Activated CD4-positive, alpha-beta memory T cell treated with anti-CD3 and anti-CD28 coated beads, Interleukin-2, amount 10 ng/mL, durations not matched to agents 7 days and 5 days (primary cell): Measurements from ENCODE around the gene PTPN4. TPM values are rescaled to one million over a fixed set of nuclear protein-coding genes. Genes with fewer than 3 reads are reported as not detected.

Source experiments
- CTCF ChIA-PET: fragments of 350-600 bp; sonication (Branson Sonifier 250); formaldehyde crosslinking; loops from one replicate; lab custom pipeline; 2021; ENCODE audit warnings: antibody characterized with exemption, inconsistent platforms; lab: Charles Lee
- POLR2A ChIA-PET: fragments of 350-600 bp; sonication (Branson Sonifier 250); formaldehyde crosslinking; loops from one replicate; lab custom pipeline; 2021; ENCODE audit warnings: antibody characterized with exemption; lab: Charles Lee
- DNase-seq: peaks from one replicate; pipeline ENCODE4 v3.0.0-alpha.2; 2020
- H3K27ac Mint-ChIP-seq: one replicate; pipeline ENCODE4 v1.8.0; 2021; ENCODE audit warnings: mild to moderate bottlenecking, mixed read lengths
- H3K27me3 Mint-ChIP-seq: one replicate; pipeline ENCODE4 v1.8.0; 2021; ENCODE audit warnings: mixed read lengths
- H3K36me3 Mint-ChIP-seq: one replicate; pipeline ENCODE4 v1.8.0; 2021; ENCODE audit warnings: low read depth, mixed read lengths
- H3K4me1 Mint-ChIP-seq: one replicate; pipeline ENCODE4 v1.8.0; 2021; ENCODE audit warnings: mixed read lengths
- H3K4me3 Mint-ChIP-seq: one replicate; pipeline ENCODE4 v1.8.0; 2021; ENCODE audit warnings: mild to moderate bottlenecking, mixed read lengths
- H3K9me3 Mint-ChIP-seq: one replicate; pipeline ENCODE4 v1.8.0; 2021; ENCODE audit warnings: mixed read lengths
- total RNA-seq, 2 experiments: library from RNA; stranded (reverse); gene quantifications; one replicate each; pipeline ENCODE4 v1.2.3, GENCODE V29; 2021

The PTPN4 gene
- total RNA-seq, 2 experiments from 2014 or later, result 78.7 to 84.5 TPM

DNA sequence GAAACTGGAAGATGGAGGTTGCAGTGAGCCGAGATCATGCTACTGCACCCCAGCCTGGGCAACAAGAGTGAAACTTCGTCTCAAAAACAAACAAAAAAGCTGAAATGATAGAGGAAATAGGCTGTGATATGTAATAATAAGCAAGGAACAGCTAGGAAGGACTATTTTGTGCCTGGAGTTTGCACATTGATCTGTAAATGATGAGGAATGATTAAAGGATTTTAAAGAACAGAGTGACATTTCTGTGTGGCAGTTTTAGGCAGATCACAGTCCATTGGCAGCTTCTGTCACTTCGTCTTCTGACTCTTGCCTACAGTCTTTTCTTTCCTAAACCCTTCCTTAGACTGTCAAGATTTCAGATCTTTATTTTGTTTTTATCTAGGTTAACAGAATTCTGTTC, 272.6 kb downstream of the PTPN4 start:
- ChIA-PET POLR2A (no interaction called here), CTCF (no interaction called here)
- no peak overlapping the region for H3K4me3 Mint-ChIP-seq
- H3K4me1 Mint-ChIP-seq, result no peaks in the 10 kb centered on the region
- H3K9me3 Mint-ChIP-seq, result no peaks in the 10 kb centered on the region
- H3K27me3 Mint-ChIP-seq, result no peaks in the 10 kb centered on the region
- no peaks in the 10 kb centered on the region for H3K36me3 Mint-ChIP-seq
- no peak overlapping the region for H3K27ac Mint-ChIP-seq
- no peak for DNase-seq

Other genes starting within 250 kb of the PTPN4 start
- not detected for gene SCTR, start 235.4 kb upstream of the PTPN4 start, total RNA-seq
- not detected for gene CFAP221, start 215.5 kb upstream of the PTPN4 start, total RNA-seq
- gene TMEM177, start 80.7 kb upstream of the PTPN4 start, total RNA-seq, result 1 to 10 TPM; 8.3 to 8.5 TPM